Measurements from ENCODE around the gene ASB5. TPM values are rescaled to one million over a fixed set of nuclear protein-coding genes. Genes with fewer than 3 reads are reported as not detected.

Gene ASB5
- polyA plus RNA-seq, 1 donor (not counting 4 experiments of a cell fraction or from before 2014, with no cell fraction given), result not detected

DNA sequence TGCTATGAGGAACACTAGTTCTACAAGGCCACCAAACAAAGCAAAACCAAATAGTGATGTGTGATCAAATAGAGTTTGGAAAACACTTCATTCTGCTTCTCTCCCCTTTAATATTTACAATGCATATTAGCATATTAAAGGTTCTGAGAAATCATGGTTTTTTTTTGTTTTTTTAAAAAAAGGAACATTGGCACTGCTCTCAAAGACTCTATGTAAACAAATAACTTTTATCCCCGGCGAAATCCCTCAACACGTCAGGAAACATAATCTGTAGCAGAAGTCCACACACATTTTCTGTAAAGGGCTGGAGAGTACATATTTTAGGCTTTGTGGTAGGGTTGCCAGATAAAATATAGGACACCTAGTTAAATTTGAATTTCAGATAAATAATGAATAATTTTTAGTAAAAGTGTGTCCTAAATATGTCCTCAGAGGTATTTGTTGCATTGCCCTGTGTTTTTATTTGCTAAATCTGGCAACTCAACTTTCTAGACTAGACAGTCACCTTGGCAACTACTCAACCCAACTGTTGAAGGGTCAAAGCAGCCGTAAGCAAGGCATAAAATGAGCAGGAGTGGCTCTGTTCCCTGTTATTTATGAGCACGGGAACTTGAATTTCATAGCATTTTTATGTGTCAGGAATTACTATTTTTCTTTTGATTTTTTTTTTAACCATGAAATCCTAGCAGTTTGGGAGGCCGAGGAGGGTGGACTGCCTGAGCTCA, 82.2 kb downstream of the ASB5 start:
- Histone ChIP-seq H3K9me1 (ENCODE audit: control insufficient read depth, extremely low read depth, insufficient read depth, low read length) (no peaks in the 10 kb centered on the region), H2AFZ (ENCODE audit: control insufficient read depth, low read length) (no peak overlapping the region), H3K79me2 (ENCODE audit: control insufficient read depth, insufficient read depth, low read length) (no peaks in the 10 kb centered on the region), H3K9ac (ENCODE audit: control insufficient read depth, extremely low read depth, insufficient read depth, low read length) (no peak overlapping the region), H3K9me3 (ENCODE audit: control insufficient read depth, low read depth, low read length) (no peaks in the 10 kb centered on the region), H3K4me2 (ENCODE audit: control insufficient read depth, extremely low read depth, insufficient read depth, low read depth, low read length) (no peak overlapping the region), H4K20me1 (ENCODE audit: control insufficient read depth, extremely low read depth, insufficient read depth, low read length) (no peaks in the 10 kb centered on the region), H3K27ac (ENCODE audit: control insufficient read depth, insufficient read depth, low read length) (no peak overlapping the region), H3K4me1 (ENCODE audit: control insufficient read depth, extremely low read depth, insufficient read depth, low read length) (peaks cover 12% of the 10 kb centered on the region), H3K36me3 (ENCODE audit: control insufficient read depth in 2 of 2, extremely low read depth in 1 of 2, insufficient read depth in 2 of 2, low read length in 2 of 2) (no peaks in the 10 kb centered on the region), H3K4me3 (ENCODE audit: control insufficient read depth in 2 of 3, extremely low read depth in 1 of 3, insufficient read depth in 2 of 3, low read depth in 1 of 3, low read length in 3 of 3) (no peak overlapping the region), H3K27me3 (ENCODE audit: control insufficient read depth, extremely low read depth, insufficient read depth, low read length) (no peaks in the 10 kb centered on the region)
- no peak for DNase-seq (ENCODE audit: low read depth, low spot score)
- no peak for FAIRE-seq
- no peak for TF ChIP-seq EZH2 (IDR thresholded peaks at IDR 0.05; ENCODE audit: low read length)
- TF ChIP-seq, protein P1, sequence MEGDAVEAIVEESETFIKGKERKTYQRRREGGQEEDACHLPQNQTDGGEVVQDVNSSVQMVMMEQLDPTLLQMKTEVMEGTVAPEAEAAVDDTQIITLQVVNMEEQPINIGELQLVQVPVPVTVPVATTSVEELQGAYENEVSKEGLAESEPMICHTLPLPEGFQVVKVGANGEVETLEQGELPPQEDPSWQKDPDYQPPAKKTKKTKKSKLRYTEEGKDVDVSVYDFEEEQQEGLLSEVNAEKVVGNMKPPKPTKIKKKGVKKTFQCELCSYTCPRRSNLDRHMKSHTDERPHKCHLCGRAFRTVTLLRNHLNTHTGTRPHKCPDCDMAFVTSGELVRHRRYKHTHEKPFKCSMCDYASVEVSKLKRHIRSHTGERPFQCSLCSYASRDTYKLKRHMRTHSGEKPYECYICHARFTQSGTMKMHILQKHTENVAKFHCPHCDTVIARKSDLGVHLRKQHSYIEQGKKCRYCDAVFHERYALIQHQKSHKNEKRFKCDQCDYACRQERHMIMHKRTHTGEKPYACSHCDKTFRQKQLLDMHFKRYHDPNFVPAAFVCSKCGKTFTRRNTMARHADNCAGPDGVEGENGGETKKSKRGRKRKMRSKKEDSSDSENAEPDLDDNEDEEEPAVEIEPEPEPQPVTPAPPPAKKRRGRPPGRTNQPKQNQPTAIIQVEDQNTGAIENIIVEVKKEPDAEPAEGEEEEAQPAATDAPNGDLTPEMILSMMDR (optimal IDR thresholded peaks at IDR 0.05 in 1 of 3, IDR thresholded peaks at IDR 0.05 in 1 of 3, conservative IDR thresholded peaks at IDR 0.05 in 1 of 3; ENCODE audit: extremely low read depth in 1 of 3, insufficient read depth in 2 of 3, low read length in 3 of 3), result no peak
- dilution Hi-C loops (cut with MboI; ENCODE audit: extremely low pct_ligation_motif_present, low sequenced_read_pairs), result no loop called here

- H3K4me3 ChIP-seq (ENCODE audit: control insufficient read depth in 2 of 3, extremely low read depth in 1 of 3, insufficient read depth in 2 of 3, low read depth in 1 of 3, low read length in 3 of 3), result no peak overlapping the region
- no peaks in the 10 kb centered on the region for H3K27me3 ChIP-seq (ENCODE audit: control insufficient read depth, extremely low read depth, insufficient read depth, low read length)
- H3K36me3 ChIP-seq (ENCODE audit: control insufficient read depth in 2 of 2, extremely low read depth in 1 of 2, insufficient read depth in 2 of 2, low read length in 2 of 2), result no peaks in the 10 kb centered on the region
- H4K20me1 ChIP-seq (ENCODE audit: control insufficient read depth, extremely low read depth, insufficient read depth, low read length), result no peaks in the 10 kb centered on the region
- DNase-seq (ENCODE audit: low read depth, low spot score) (no peak), FAIRE-seq (no peak)
- H3K4me1 ChIP-seq (ENCODE audit: control insufficient read depth, extremely low read depth, insufficient read depth, low read length), result peaks cover 12% of the 10 kb centered on the region
- no peaks in the 10 kb centered on the region for H3K9me1 ChIP-seq (ENCODE audit: control insufficient read depth, extremely low read depth, insufficient read depth, low read length)
- dilution Hi-C loops (cut with MboI; ENCODE audit: extremely low pct_ligation_motif_present, low sequenced_read_pairs), result no loop called here
- H3K27ac ChIP-seq (ENCODE audit: control insufficient read depth, insufficient read depth, low read length), result no peak overlapping the region
- H2AFZ ChIP-seq (ENCODE audit: control insufficient read depth, low read length), result no peak overlapping the region
- H3K4me2 ChIP-seq (ENCODE audit: control insufficient read depth, extremely low read depth, insufficient read depth, low read depth, low read length), result no peak overlapping the region
- TF ChIP-seq, protein P1 (optimal IDR thresholded peaks at IDR 0.05 in 1 of 3, IDR thresholded peaks at IDR 0.05 in 1 of 3, conservative IDR thresholded peaks at IDR 0.05 in 1 of 3; ENCODE audit: extremely low read depth in 1 of 3, insufficient read depth in 2 of 3, low read length in 3 of 3), result no peak
- TF ChIP-seq EZH2 (IDR thresholded peaks at IDR 0.05; ENCODE audit: low read length), result no peak
- no peaks in the 10 kb centered on the region for H3K79me2 ChIP-seq (ENCODE audit: control insufficient read depth, insufficient read depth, low read length)
- H3K9me3 ChIP-seq (ENCODE audit: control insufficient read depth, low read depth, low read length), result no peaks in the 10 kb centered on the region
- H3K9ac ChIP-seq (ENCODE audit: control insufficient read depth, extremely low read depth, insufficient read depth, low read length), result no peak overlapping the region
Measured at GRCh38 chr4:176186067-176186466, 83.0 kb downstream of the ASB5 start.

Measured in keratinocyte (primary cell).